Testis (tissue), 3 donors: ENCODE measurements around the gene KCNJ16. TPM values are rescaled to one million over a fixed set of nuclear protein-coding genes. Genes with fewer than 3 reads are reported as not detected.

Experiments
- DNase-seq: peaks from one replicate; pipeline ENCODE4 v3.0.0-alpha.2; 2019
- H3K27ac ChIP-seq, 2 donors: fragments of 200-600 bp; sonication (generic); one replicate each; pipeline ENCODE4 v1.5.1; 2019
- H3K27me3 ChIP-seq: fragments of 200-600 bp; sonication (generic); one replicate; pipeline ENCODE4 v1.5.1; 2019
- H3K36me3 ChIP-seq: fragments of 200-600 bp; sonication (generic); one replicate; pipeline ENCODE4 v1.5.1; 2017; ENCODE audit warnings: low read depth; ENCODE audit errors: missing control alignments
- H3K4me1 ChIP-seq: fragments of 200-600 bp; sonication (generic); one replicate; pipeline ENCODE4 v1.5.1; 2019
- H3K4me3 ChIP-seq, 2 donors: fragments of 200-600 bp; sonication (generic); one replicate each; pipeline ENCODE4 v1.5.1; 2017 to 2019
- H3K9me3 ChIP-seq: fragments of 200-600 bp; sonication (generic); one replicate; pipeline ENCODE4 v1.5.1; 2017
- CTCF ChIP-seq, 3 experiments: fragments of 450-650 bp in 2 of 3; fragments of 200-600 bp in 1 of 3; sonication (generic) in 1 of 3; IDR thresholded peaks; one replicate each; pipeline ENCODE4 v1.5.1; 2016 to 2019; ENCODE audit warnings: antibody characterized with exemption in 3 of 3, mild to moderate bottlenecking in 2 of 3, moderate library complexity in 1 of 3
- POLR2A ChIP-seq: fragments of 450-650 bp; IDR thresholded peaks from one replicate; pipeline ENCODE4 v1.6.1; 2017; ENCODE audit warnings: antibody characterized with exemption, mild to moderate bottlenecking, moderate library complexity
- WGBS, 2 donors: methylation state at CpG; one replicate each; pipeline ENCODE4 v1.1.5; 2018; 5-methylcytosine and 5-hydroxymethylcytosine counted together
- intact Hi-C: fragments of 100-400 bp; cut with DNase I; formaldehyde crosslinking; loops from one replicate; pipeline ENCODE4 v1.15.1; 2023; ENCODE audit warnings: low total_unique reads
- polyA plus RNA-seq: library from polyadenylated mRNA; stranded (reverse); fragments of 350-450 nt; fragmentation: Illumina TruSeq; extraction: RNeasy Lipid Tissue Mini Kit (QIAGEN cat#74804); gene quantifications from one replicate; pipeline ENCODE4 v1.2.3, GENCODE V29; 2014; ENCODE audit warnings: low read depth, low replicate concordance; ENCODE audit not compliant: insufficient read depth
- total RNA-seq, 2 donors: library from RNA; depleted of rRNA; stranded (reverse); fragments of >200 nt; gene quantifications; one replicate each; pipeline ENCODE4 v1.2.3, GENCODE V29; 2016

The KCNJ16 gene
- total and polyA plus RNA-seq, 3 donors from 2014 or later: 2.0 to 3.7 (median 2.2) TPM

GRCh38 chr17:70134042-70134441 is 59.0 kb downstream of the KCNJ16 start:
- peaks cover 5% of the 10 kb centered on the region for H3K4me1 ChIP-seq
- H3K27me3 ChIP-seq: no peaks in the 10 kb centered on the region
- no peaks in the 10 kb centered on the region for H3K36me3 ChIP-seq
- DNase-seq: no peak
- no peak for TF ChIP-seq CTCF (IDR thresholded peaks at IDR 0.05)
- no peak for TF ChIP-seq POLR2A
- no peaks in the 10 kb centered on the region for H3K9me3 ChIP-seq
- H3K4me3 ChIP-seq: no peak overlapping the region
- no peak overlapping the region for H3K27ac ChIP-seq
- 81 to 84% methylated on average over 8 of the region's 8 CpGs for WGBS, 2 donors
- intact Hi-C loops: no loop called here

- no peak for TF ChIP-seq POLR2A
- TF ChIP-seq CTCF (IDR thresholded peaks at IDR 0.05): no peak
- Histone ChIP-seq H3K4me3 (no peak overlapping the region), H3K9me3 (no peaks in the 10 kb centered on the region), H3K27me3 (no peaks in the 10 kb centered on the region), H3K36me3 (no peaks in the 10 kb centered on the region), H3K27ac (no peak overlapping the region), H3K4me1 (peaks cover 5% of the 10 kb centered on the region)
- intact Hi-C loops: no loop called here
- no peak for DNase-seq
- WGBS, 2 donors: 70 to 87% methylated on average over 1 of the region's 1 CpG
Observed at GRCh38 chr17:70134777-70135176, 59.8 kb downstream of the KCNJ16 start.

GRCh38 chr17:70136131-70136530 is 61.1 kb downstream of the KCNJ16 start:
- H3K9me3 ChIP-seq: no peaks in the 10 kb centered on the region
- H3K27ac ChIP-seq: no peak overlapping the region
- H3K36me3 ChIP-seq: no peaks in the 10 kb centered on the region
- no peak for DNase-seq
- intact Hi-C loops: no loop called here
- no peaks in the 10 kb centered on the region for H3K27me3 ChIP-seq
- TF ChIP-seq POLR2A: no peak
- no peak for TF ChIP-seq CTCF (IDR thresholded peaks at IDR 0.05)
- H3K4me1 ChIP-seq: peaks cover 5% of the 10 kb centered on the region
- H3K4me3 ChIP-seq: no peak overlapping the region
- WGBS, 2 donors: 84 to 95% methylated on average over 5 of the region's 5 CpGs

- Histone ChIP-seq H3K27ac (peak overlapping the region; percentile 31 to 87), H3K4me3 (no peak overlapping the region), H3K9me3 (no peaks in the 10 kb centered on the region), H3K36me3 (no peaks in the 10 kb centered on the region), H3K4me1 (peaks cover 5% of the 10 kb centered on the region), H3K27me3 (no peaks in the 10 kb centered on the region)
- 32 to 36% methylated on average over 9 of the region's 9 CpGs for WGBS, 2 donors
- TF ChIP-seq POLR2A (no peak), CTCF (IDR thresholded peaks at IDR 0.05) (no peak)
- intact Hi-C loops: no loop called here
- peak; percentile 47 for DNase-seq
Observed at GRCh38 chr17:70137451-70138230, 62.6 kb downstream of the KCNJ16 start.
